Muscle of leg (tissue), 11 donors: ENCODE results near the gene IREB2. TPM values are rescaled to one million over a fixed set of nuclear protein-coding genes. Genes with fewer than 3 reads are reported as not detected.
A peak's percentile ranks its signal among the peaks of the same experiment; 100 is the strongest.
"Not testable (repeated sequence)": the region's sequence is repeated elsewhere in the genome, so short reads cannot be mapped to it uniquely, and the experiment has no call there.

Experiments
- DNase-seq: peaks from one replicate; pipeline ENCODE4 v3.0.0; 2013
- H3K27ac ChIP-seq: one replicate; pipeline ENCODE4 v1.5.1; 2013; ENCODE audit warnings: mild to moderate bottlenecking, low read length, control low read depth
- H3K27me3 ChIP-seq: one replicate; pipeline ENCODE4 v1.6.1; 2013; ENCODE audit warnings: low read length; ENCODE audit not compliant: control insufficient read depth, insufficient read depth
- H3K36me3 ChIP-seq: one replicate; pipeline ENCODE4 v1.6.1; 2013; ENCODE audit warnings: low read length; ENCODE audit not compliant: control insufficient read depth, insufficient read depth
- H3K4me1 ChIP-seq: one replicate; pipeline ENCODE4 v1.6.1; 2013; ENCODE audit warnings: low read length; ENCODE audit not compliant: control insufficient read depth, insufficient read depth
- H3K4me3 ChIP-seq: one replicate; pipeline ENCODE4 v1.5.1; 2013; ENCODE audit warnings: low read length, control low read depth
- H3K9me3 ChIP-seq: replicated peaks from 2 replicates; pipeline ENCODE4 v1.6.1; 2013; ENCODE audit warnings: low read depth, low read length; ENCODE audit not compliant: control insufficient read depth
- WGBS: methylation state at CpG from one replicate; pipeline ENCODE4 v1.1.5; 2013; ENCODE audit warnings: missing lambda C conversion rate; ENCODE audit not compliant: insufficient coverage; 5-methylcytosine and 5-hydroxymethylcytosine counted together
- polyA plus RNA-seq, 8 donors: library from polyadenylated mRNA; unstranded; fragments of 120-200 nt; gene quantifications; one replicate each; pipeline versions ENCODE4 v1.2.1 to v1.2.3, GENCODE V29; 2013; ENCODE audit warnings: inconsistent platforms in 1 of 8, low replicate concordance in 1 of 8; ENCODE audit not compliant: insufficient read length in 8 of 8, insufficient read depth in 1 of 8
- total RNA-seq: library from RNA; stranded (reverse); fragments of 120-200 nt; gene quantifications from one replicate; pipeline ENCODE4 v1.2.4, GENCODE V29; 2013

Gene IREB2
- total and polyA plus RNA-seq, 9 donors, result 28.4 to 44.0 (median 37.7) TPM

- Histone ChIP-seq H3K27ac (no peak overlapping the region), H3K9me3 (no peaks in the 10 kb centered on the region), H3K4me3 (no peak overlapping the region), H3K4me1 (no peaks in the 10 kb centered on the region), H3K36me3 (no peaks in the 10 kb centered on the region), H3K27me3 (peaks cover 21% of the 10 kb centered on the region)
- 49% methylated on average over 2 of the region's 2 CpGs for WGBS
- DNase-seq, result no peak
These were observed 8.5 kb upstream of the IREB2 start for GRCh38 chr15:78429477-78429876.

GRCh38 chr15:78431955-78432354 is 6.1 kb upstream of the IREB2 start:
- DNase-seq, result no peak
- no CpG with 5 or more reads among the region's 1 CpG for WGBS
- no peak overlapping the region for H3K4me3 ChIP-seq

GRCh38 chr15:78432664-78433063 is 5.4 kb upstream of the IREB2 start:
- Histone ChIP-seq H3K27me3 (peaks cover 15% of the 10 kb centered on the region), H3K27ac (no peak overlapping the region), H3K4me1 (peaks cover 7% of the 10 kb centered on the region), H3K4me3 (no peak overlapping the region), H3K9me3 (no peaks in the 10 kb centered on the region), H3K36me3 (no peaks in the 10 kb centered on the region)
- no CpG with 5 or more reads among the region's 1 CpG for WGBS
- no peak for DNase-seq

More at GRCh38 chr15:78431955-78432354, 6.1 kb upstream of the IREB2 start:
- Histone ChIP-seq H3K27ac (no peak overlapping the region), H3K9me3 (no peaks in the 10 kb centered on the region), H3K36me3 (no peaks in the 10 kb centered on the region), H3K4me1 (peaks cover under 1% of the 10 kb centered on the region), H3K27me3 (peaks cover 17% of the 10 kb centered on the region)

- no CpG with 5 or more reads among the region's 8 CpGs for WGBS
- Histone ChIP-seq H3K27ac (no peak overlapping the region), H3K4me1 (peaks cover 7% of the 10 kb centered on the region), H3K36me3 (no peaks in the 10 kb centered on the region), H3K4me3 (no peak overlapping the region), H3K27me3 (peaks cover 15% of the 10 kb centered on the region), H3K9me3 (no peaks in the 10 kb centered on the region)
- DNase-seq, result no peak
These were observed 3.9 kb upstream of the IREB2 start for GRCh38 chr15:78434134-78434533.

- 50% methylated on average over 2 of the region's 6 CpGs for WGBS
- H3K27ac ChIP-seq, H3K4me3 ChIP-seq, H3K4me1 ChIP-seq, H3K36me3 ChIP-seq, DNase-seq, H3K9me3 ChIP-seq: not testable (repeated sequence)
- peaks cover 13% of the 10 kb centered on the region for H3K27me3 ChIP-seq
These were observed 3.3 kb upstream of the IREB2 start for GRCh38 chr15:78434711-78435110.

GRCh38 chr15:78437107-78437761 is 782 bp upstream of the IREB2 start:
- DNase-seq, result no peak
- Histone ChIP-seq H3K36me3 (peaks cover 12% of the 10 kb centered on the region), H3K27me3 (peaks cover 4% of the 10 kb centered on the region), H3K27ac (peak overlapping the region; percentile 95), H3K9me3 (no peaks in the 10 kb centered on the region), H3K4me3 (peak overlapping the region; percentile 84), H3K4me1 (peaks cover 10% of the 10 kb centered on the region)
- 9% methylated on average over 10 of the region's 11 CpGs for WGBS

GRCh38 chr15:78438619-78439285 is 736 bp downstream of the IREB2 start:
- peak overlapping the region; percentile 97 for H3K4me3 ChIP-seq
- no peaks in the 10 kb centered on the region for H3K9me3 ChIP-seq
- WGBS, result 0% methylated on average over 13 of the region's 23 CpGs
- H3K36me3 ChIP-seq, result peaks cover 17% of the 10 kb centered on the region
- peaks cover 10% of the 10 kb centered on the region for H3K4me1 ChIP-seq
- peak; percentile 57 for DNase-seq
- H3K27me3 ChIP-seq, result no peaks in the 10 kb centered on the region
- H3K27ac ChIP-seq, result peak overlapping the region; percentile 97

- Histone ChIP-seq H3K9me3 (no peaks in the 10 kb centered on the region), H3K27ac (no peak overlapping the region), H3K27me3 (no peaks in the 10 kb centered on the region), H3K4me1 (peaks cover 10% of the 10 kb centered on the region), H3K36me3 (peaks cover 30% of the 10 kb centered on the region), H3K4me3 (no peak overlapping the region)
- WGBS, result no CpG with 5 or more reads among the region's 3 CpGs
- no peak for DNase-seq
These were observed 2.7 kb downstream of the IREB2 start for GRCh38 chr15:78440375-78441373.

- Histone ChIP-seq H3K27me3 (no peaks in the 10 kb centered on the region), H3K36me3 (peaks cover 50% of the 10 kb centered on the region), H3K9me3 (no peaks in the 10 kb centered on the region), H3K4me3 (no peak overlapping the region), H3K27ac (no peak overlapping the region), H3K4me1 (peaks cover 3% of the 10 kb centered on the region)
- no peak for DNase-seq
- WGBS, result no CpG with 5 or more reads among the region's 1 CpG
These were observed 6.2 kb downstream of the IREB2 start for GRCh38 chr15:78444255-78444654.

- H3K36me3 ChIP-seq, result peaks cover 39% of the 10 kb centered on the region
- no peak overlapping the region for H3K4me3 ChIP-seq
- H3K4me1 ChIP-seq, result no peaks in the 10 kb centered on the region
- H3K9me3 ChIP-seq, result no peaks in the 10 kb centered on the region
- WGBS, result no CpG with 5 or more reads among the region's 2 CpGs
- no peak for DNase-seq
- H3K27ac ChIP-seq, result no peak overlapping the region
- no peaks in the 10 kb centered on the region for H3K27me3 ChIP-seq
These were observed 7.9 kb downstream of the IREB2 start for GRCh38 chr15:78445875-78446274.
